Inferior parietal cortex (tissue), 1 donor: ENCODE data around the gene SCT.

Experiments
- DNase-seq: peaks from one replicate; pipeline ENCODE4 v3.0.0-alpha.2; 2016; ENCODE audit errors: extremely low spot score

The SCT gene

DNA sequence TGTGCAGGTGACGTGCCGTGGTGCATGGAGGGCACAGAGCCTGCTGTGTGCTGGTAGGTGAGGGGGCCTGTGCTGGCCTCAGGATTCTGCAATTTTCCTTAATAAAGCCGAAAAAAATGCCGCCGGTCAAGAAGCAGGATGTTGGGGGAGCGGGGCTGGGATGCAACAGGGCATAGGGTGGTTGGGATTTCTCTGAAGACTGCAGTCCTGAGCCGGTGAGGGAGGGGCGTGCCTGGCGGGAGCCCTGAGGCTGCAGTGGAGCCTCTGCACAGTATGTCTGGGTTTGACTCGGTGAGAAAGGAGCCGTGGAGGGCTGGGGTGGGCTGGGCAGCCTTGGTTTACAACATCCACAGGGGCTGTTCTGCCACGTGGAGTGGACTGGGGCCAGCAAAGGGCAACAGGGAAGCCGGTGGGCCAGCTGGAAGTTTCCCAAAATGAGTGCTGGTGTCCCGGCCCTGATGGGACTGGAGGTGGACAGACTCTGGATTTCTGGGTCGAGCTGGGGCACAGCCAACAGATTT, 3.6 kb downstream of the SCT start:
- no peak for DNase-seq

DNA sequence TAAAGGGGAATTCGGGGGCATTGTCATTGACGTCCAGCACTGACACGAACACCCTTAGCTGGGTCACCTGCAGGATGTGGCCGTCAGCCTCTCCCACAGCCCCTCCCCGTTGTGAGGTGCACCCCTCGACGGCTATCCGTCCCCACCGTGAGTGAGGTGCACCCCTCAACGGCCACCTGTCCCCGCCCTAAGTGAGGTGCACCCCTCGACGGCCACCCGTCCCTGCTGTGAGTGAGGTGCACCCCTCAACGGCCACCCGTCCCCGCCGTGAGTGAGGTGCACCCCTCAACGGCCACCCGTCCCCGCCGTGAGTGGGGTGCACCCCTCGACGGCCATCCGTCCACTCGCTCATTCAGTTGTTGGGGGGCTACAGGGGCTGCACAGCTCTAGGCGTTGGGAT, 5.1 kb downstream of the SCT start:
- DNase-seq = no peak

DNA sequence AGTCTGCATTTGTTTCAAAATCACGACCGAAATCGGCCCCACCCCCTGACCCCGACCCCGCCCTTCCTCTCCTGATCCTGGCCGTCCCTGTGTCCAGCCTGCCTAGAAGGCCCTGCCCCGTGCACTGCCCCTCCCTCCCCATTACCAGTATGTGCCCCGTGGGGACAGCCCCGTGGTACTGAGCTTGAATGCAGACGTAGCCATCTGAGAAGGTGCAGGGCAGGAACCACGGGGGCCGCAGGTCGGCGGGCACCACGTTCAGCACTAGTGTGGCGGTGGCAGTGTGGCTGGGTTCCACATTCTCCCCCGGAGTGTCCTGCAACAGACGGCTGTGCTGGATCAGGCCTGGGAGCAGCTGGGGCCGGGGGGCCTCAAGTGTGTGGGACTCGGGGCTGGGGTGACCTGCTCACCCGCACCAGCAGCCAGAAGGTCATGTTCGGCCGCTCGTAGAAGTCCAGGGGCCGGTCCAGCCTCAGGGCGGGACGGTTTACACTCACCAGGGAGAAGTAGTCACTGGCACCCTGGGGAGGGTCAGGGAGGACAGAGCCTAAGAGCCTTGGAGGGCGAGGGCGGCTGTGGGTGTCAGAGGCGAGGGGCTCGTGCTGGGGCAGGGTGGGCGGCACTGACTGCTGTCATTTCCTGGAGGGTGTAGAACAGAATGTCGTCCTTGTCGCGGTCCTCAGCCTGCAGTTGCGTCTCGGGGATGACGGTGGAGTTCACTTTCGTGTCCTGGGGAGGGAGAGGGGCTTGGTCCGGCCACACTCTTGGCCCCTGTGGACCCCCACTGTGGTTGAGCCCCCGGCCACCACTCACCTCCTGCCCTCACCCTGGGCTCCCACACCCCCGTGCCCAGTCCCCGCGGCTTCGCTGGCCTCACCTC, 5.8 kb downstream of the SCT start:
- DNase-seq = no peak

DNA sequence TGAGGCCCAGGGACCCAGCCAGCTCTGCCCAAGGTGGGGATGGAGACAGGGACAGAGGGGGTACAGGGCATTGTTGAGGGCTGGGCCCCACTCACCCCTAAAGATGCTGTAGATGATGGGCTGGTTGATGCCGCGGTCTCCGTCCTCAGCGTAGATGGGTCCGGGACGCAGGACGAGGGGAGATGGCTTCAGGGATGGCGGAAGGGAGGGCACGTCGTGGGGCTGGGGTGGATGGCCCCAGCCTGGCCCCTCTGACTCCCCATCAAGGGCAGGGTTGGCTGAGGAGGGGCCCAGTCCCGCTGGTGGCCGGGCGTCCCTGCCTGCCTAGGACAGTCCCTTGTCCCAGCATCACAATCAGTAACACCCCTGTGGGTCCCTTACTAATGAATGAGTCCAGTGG, 6.8 kb downstream of the SCT start:
- DNase-seq = no peak

DNA sequence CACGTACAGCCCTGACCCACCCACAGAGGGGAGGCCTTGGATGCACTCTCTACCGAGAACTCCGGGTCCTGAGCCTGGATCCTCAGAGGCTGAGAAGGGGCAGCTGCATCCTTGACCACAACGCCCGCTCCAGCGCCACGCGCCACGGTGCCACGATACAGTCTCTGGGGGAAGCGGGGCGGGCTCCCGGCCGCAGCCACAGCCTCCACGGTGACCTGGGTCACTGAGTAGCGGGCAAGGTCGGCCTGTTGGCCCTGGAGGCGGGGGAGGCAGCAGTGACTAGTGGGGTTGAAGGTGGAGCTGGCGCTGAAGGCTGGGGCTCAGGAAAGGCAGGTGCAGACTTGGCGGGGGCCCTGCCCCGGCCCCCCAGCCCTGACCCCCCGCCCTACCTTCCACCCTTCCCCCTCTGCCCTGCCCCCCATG, 7.3 kb downstream of the SCT start:
- DNase-seq = no peak

DNA sequence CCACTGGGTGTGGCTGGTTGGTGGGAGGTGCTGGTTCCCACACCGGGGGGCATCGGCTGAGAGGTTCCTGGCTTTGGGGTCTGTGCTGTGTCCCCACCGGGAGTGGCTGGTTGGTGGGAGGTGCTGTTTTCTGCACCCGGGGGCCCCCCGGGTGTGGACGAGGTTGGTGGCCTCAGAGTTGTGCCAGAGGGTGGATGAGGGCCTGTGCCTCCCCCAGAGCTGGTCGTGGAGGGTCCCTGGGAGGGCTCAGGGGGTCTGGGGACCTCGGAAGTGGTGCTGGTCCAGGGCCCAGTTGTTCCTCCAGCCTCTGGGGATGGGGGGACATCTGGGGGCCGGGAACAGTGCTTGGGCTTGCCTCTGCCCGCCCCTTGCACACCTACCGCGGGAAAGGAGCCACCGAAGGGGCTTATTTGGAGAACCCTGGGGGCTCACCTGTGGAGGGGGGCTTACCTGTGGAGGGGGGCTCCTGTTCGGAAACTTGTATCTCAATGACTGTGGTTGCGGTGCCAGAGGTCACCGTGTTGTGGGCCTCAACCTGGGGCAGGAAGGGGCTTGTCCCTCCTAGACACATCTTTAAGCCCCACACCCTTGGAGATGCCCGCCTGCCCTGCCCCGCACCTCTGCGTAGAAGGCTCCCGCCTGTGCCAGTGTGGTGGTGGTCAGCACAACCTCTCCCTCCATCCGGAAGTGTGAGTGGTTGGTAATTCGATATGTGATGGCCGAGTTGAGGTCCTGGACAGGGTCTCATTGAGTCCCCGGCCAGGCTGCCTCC, 7.9 kb downstream of the SCT start:
- DNase-seq = no peak

DNA sequence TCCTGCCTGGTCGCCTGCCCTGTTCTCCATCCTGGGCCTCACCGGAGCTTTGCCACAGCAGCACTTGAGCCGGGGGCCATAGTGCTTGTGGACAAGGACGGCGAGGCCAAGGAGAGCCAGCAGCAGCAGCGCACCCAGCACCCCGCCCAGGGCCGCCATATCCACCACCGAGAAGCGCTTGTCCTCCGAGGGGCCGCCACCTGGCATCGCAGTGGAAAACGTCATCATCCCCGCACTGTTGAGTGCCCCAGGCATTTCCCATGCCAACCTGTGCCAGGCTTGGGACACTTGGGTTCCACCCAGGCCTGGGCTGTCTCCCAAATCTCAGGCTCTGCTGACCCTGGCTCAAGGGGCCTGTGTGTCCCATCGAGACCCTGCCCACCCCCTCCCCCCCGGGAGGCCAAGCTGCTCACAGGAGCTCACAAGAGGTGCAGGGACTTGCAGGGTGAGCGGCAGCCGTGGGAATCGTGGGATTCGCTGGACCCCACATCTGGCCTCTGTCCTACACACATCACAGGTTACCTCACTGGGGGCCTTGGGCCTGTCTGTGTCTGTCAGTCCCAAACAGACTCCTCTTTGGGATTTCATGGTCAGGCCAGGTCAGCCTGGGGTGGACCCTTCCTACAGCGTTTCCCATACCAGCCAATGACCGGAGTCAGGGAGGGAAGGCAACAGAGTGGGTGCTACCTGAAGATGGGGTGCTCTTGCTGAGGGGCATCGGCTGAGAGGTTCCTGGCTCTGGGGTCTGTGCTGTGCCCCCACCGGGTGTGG, 8.9 kb downstream of the SCT start:
- DNase-seq = no peak

DNA sequence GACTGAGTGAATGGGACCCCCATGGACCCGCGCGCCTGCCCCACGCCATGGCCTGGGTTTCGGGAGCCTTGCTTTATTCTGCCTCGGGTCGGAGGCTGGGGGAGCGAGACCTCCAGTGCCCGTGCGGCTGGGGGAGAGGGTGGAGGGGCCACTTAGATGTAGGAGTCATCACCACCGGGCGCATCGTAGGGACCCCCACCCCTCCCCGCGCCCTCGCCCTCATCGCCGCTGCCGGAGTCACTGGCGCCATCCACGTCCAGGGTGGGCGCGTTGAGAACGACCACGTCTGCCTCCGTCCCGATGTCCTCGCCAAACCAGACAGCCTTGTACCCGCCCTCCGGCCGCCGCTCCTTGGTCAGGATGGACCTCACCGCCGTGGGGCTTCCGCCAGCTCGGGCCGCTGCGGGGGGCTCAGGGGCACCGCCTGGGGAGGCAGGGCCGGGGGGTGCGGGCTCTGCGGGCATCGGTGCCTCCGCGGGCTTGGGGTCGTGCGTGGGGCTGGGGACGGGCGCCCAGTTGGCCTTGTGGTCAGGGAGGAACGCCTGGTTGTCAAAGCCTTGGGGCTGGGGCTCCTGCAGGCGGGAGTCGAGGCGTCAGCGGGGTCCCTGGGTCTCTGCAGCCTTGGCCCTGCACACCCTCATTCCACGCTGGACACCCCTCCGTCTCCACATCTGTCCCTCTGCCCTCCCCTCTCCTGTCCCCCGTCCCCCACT, 9.6 kb downstream of the SCT start:
- no peak for DNase-seq

DNA sequence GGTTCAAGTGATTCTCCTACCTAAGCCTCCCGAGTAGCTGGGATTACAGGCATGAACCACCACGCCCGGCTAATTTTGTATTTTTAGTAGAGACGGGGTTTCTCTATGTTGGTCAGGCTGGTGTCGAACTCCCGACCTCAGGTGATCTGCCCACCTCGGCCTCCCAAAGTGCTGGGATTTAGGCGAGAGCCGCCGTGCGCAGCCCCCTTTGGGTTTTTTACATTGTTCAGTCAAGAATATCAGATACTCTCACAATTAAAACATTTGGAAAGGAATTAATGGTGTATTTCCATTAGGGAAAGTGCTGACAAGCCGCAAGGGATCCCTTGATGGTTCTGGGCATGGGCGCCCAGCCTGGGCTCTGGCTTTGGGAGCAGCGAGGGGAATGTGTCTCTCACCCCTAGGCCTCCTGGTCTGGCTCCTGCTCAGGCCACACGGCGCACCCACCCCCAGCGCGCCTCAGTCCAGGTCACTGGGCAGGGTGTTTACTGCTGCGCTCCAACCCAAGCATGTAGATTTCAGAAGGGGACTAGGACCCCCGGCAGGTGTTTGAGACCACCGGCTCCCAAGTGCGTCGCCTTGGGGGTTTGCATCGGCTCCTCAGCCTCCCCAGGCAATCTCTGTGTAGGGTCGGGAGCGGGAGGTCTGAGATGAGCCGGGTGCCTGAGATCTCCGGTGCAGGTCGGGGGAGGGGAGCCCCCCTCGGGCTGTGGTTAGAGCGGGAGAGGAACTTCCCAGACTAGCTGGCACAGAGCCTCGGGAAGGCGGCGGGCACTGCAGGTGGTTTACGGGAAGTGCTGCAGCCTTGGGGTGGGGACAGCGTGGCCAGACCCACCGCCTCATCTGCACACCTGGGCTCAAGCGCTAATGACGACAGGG, 10.4 kb downstream of the SCT start:
- no peak for DNase-seq

DNA sequence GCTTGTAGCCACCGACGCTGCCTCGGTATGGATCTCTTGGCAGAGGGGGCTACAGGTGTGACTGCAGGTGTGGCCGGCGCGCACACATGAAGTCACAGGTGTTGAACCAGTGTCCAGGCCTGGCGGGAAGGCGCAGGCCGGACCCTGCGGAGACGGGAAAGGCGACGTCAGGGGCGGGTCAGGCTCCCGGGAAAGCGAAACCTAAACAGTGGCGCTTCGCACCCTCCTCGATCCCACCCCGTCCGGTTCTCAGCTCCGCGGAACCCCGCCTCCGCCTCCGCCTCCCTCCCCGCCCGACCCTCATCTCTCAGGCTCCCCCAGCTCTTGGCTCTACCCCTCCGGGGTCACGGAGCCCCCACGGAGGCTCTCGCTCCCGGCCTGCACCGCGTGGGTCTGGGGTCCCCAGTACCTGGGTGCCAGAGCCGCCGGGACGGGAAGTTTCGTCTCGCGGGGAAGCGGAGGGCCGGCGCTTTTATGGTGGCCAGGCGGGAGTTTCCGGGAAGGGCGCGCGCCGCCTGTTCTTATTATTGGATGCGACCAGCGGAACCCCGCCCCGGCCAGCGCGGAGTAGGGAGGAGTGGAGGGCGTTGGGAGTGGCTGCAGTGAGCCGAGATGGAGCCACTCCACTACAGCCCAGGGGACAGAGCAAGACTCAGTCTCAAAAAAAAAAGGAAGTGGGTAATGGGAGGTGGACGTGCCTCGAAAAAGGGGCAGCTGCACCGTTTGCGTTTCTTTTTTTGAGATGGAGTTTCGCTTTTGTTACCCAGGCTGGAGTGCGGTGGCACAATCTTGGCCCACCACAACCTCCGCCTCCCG, 11.3 kb downstream of the SCT start, which contains the start of gene IRF7:
Gene IRF7, minus strand, starts transcription at position 447 of the 816 bp plus-strand sequence. CDS start 586 bp downstream, outside the sequence.
- peak; percentile 80 for DNase-seq

DNA sequence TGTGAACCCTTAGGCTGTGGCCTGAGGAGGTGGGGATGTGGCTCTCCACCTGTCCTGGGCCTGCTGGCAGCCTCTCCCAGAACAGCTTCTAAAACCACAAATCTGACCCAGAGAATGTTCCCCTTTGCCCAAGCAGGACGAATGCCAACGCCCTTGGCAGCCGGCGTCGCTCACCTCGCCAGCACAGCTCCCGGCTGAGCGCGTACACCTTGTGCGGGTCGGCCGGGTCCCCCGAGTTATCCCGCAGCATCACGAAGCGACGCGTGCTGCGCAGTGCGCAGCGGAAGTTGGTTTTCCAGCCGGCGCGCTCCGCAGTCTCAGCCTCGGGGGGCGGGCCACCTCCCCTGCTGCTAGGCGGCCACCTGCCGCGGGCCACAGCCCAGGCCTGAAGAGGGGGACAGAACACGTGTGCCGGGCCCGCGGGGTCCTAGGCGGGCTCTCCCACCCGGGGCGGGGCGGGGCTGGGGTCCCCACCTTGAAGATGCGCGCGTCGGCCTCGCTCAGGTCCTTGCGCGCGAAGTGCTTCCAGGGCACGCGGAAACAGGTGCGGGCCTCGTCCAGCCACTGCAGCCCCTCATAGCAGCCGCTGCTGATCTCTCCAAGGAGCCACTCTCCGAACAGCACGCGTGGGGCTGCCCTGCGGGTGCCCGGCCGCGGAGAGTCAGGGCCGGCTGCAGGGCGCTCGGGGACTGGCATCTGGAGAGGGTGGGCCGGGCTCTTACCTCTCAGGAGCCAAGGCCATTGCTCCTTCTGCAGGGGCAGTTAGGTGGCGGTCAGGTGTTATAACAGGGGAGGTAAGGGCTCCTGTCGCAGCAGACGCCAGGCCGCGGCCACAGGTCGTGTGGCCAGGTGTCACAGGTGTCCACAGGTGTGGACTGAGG, 12.1 kb downstream of the SCT start:
- DNase-seq = no peak

DNA sequence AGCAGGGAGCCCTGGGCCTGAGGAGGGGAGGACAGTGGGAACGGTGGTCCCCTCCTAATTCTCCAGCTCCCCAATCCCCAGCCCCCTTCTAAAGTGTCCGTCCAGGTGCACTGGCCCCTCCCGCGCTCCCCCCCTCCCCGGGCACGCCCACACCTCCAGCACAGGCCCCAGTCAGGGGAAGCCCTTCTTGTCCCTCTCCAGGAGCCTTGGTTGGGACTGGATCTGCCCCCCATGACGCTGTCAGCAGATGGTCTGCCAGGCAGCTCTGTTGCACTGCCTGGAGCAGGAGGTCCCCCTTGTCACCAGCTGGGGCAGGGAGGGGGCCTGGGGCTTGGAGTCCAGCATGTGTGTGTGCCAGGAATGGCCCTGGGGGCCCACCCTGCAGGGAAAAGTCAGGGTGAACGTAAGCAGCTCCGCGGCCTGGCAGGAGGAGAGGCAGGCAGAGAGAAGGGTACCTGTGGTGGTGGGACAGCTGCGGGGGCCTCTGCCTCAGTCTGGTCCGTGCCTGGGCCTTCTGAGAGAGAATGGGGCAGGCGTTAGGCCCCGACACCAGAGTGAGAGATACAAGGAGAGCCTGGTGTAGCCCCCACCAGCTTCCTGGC, 12.9 kb downstream of the SCT start:
- DNase-seq = no peak

DNA sequence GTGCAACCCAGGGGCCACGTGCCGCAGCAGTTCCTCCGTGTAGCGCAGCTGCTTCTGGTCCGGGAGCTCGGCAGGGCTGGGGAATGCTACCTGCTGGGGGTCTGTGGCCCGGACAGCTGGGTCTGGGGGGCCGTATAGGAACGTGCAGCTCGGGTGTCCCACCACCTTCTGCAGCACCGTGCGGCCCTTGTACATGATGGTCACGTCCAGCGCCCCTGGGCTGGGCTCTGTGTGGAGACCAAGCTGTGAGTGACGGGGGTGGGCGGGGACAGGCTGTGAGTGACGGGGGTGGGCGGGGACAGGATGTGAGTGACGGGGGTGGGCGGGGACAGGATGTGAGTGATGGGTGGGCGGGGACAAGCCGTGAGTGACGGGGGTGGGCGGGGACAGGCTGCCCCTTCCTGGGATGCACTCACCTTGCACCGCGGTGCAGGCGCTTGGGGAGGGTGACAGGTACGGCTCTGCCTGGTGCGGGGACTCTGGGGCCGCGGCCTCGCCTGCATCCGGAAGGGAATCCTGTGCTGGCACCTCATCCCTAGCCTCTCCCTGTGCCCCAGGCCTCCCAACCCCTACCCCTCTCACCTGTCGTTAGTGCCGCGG, 13.5 kb downstream of the SCT start:
- DNase-seq = no peak

DNA sequence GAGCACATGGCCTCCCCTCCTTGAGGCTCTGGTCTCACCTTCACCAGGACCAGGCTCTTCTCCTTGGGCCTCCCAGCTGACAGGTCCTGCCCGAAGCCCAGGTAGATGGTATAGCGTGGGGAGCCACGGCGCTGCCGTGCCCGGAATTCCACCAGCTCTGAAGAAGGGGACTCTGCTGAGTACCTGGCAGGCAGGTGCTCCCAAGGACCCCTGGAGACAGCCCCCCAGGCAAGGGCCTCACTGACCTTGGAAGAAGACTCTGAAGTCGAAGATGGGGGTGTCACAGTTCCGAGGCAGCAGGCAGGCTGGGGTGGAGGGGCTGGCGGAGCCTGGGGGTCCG, 14.1 kb downstream of the SCT start:
- no peak for DNase-seq

DNA sequence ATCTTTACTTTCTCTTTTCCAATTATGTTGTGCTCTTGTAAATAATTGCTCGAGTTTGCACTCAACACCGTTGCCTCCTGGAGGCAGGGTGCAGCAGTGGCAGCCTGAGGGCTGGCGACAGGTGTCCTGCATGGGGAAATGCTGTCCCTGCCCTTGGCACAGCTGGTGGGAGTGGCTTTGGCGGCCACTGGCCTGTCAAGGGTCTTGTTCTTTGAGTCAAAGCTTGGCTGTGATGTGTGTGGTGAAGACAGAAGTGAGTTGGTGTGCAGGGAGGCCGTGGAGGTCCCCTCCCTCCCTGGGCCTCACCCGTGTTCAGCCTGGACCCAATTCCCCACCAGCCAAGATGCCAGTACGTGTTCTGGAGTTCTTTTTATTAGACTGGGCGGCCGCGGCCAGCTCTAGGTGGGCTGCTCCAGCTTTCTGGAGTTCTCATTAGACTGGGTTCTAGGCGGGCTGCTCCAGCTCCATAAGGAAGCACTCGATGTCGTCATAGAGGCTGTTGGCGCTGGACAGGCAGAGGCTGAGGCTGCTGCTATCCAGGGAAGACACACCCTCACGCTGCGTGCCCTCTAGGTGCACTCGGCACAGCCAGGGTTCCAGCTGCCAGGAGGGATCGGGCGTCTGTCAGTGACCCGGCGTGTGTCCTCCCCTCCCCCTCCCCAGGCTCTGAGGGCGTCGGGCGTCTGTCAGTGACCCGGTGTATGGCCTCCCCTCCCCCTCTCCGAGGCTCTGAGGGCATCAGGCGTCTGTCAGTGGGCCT, 14.6 kb downstream of the SCT start:
- DNase-seq = no peak

DNA sequence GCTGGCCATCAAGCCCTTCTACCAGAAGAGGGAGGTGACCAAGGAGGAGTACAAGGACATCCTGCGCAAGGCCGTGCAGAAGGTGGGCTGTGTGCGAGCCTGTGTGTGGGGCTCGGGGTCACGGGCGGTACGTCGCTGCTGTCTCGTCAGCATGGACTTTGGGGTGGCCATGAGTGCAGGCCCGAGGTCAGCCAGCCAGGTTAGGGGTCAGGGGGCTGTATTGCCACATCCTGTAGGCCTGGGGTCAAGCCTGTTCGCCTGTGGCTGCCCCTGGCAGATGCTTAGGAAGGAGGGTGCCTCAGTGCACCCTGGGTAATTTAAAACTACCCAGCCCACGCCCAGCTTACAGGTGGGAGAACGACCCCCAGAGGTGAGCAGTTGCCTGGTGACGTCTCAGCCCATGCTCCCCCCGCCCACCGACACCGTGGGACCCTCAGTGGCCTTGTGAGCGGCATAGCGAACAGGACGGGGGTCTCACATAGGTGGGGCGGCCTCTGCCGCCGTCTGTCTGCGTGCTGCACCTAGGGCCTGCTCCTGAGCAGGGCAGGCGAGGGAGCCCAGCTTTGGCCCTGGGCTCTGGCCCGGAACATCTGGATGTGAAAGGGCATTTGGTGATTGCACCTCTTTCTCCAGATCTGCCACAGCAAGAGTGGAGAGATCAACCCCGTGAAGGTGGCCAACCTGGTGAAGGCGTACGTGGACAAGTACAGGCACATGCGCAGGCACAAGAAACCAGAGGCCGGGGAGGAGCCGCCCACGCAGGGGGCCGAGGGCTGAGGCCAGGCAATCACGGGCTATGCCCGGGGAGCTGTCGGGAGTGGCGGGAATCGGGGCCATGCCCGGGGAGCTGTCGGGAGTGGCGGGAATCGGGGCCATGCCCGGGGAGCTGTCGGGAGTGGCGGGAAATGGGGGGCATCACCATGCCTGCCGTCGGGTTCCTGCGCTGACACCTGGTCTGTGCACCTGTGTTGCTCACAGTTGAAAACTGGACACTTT, 15.7 kb downstream of the SCT start:
- DNase-seq = no peak
